GM23248 (cell line): ENCODE results near the gene PLVAP.

ENCODE experiments used
- EZH2 ChIP-seq: fragments of 200-600 bp; sonication (generic); IDR thresholded peaks from 2 replicates; pipeline ENCODE4 v1.6.1; 2018; ENCODE audit warnings: antibody characterized with exemption, mild to moderate bottlenecking; ENCODE audit not compliant: insufficient read depth, poor library complexity, severe bottlenecking
- EZH2phosphoT487 ChIP-seq: fragments of 200-600 bp; sonication (generic); IDR thresholded peaks from 2 replicates; pipeline ENCODE4 v1.6.1; 2018; ENCODE audit warnings: antibody characterized with exemption, moderate library complexity, mild to moderate bottlenecking, low read depth; ENCODE audit not compliant: insufficient read depth

- TF ChIP-seq EZH2 (no peak), EZH2phosphoT487 (no peak)
These were observed 71.4 kb downstream of the PLVAP start, which contains the start of gene MRPL34 for GRCh38 chr19:17305517-17306284.
